Spleen (tissue), 11 donors: ENCODE data around the gene EXTL1. TPM values are rescaled to one million over a fixed set of nuclear protein-coding genes. Genes with fewer than 3 reads are reported as not detected.

Source experiments
- DNase-seq: peaks from one replicate; pipeline ENCODE4 v3.0.0-alpha.2; 2020
- H3K27ac ChIP-seq, 8 donors: fragments of 200-600 bp; sonication (generic) in 7 of 8; 1 replicate in 4 of 8; 2 replicates in 4 of 8; pipeline versions ENCODE4 v1.5.0 to v1.8.0; 2016 to 2021; ENCODE audit warnings: inconsistent platforms in 4 of 8, mild to moderate bottlenecking in 4 of 8, moderate library complexity in 1 of 8
- H3K27me3 ChIP-seq, 7 donors: fragments of 200-600 bp; sonication (generic) in 6 of 7; replicated peaks in 1 of 7; 1 replicate in 4 of 7; 2 replicates in 3 of 7; pipeline versions ENCODE4 v1.5.0 to v1.8.0; 2016 to 2021; ENCODE audit warnings: inconsistent platforms in 3 of 7, mild to moderate bottlenecking in 1 of 7
- H3K36me3 ChIP-seq, 6 donors: fragments of 200-600 bp; sonication (generic) in 5 of 6; 1 replicate in 4 of 6; 2 replicates in 2 of 6; pipeline versions ENCODE4 v1.5.0 to v1.8.0; 2016 to 2021; ENCODE audit warnings: inconsistent platforms in 2 of 6
- H3K4me1 ChIP-seq, 6 donors: fragments of 200-600 bp; sonication (generic) in 5 of 6; 1 replicate in 3 of 6; 2 replicates in 3 of 6; pipeline versions ENCODE4 v1.5.0 to v1.8.0; 2016 to 2021; ENCODE audit warnings: inconsistent platforms in 3 of 6
- H3K4me3 ChIP-seq, 8 donors: fragments of 200-600 bp; sonication (generic) in 7 of 8; 1 replicate in 4 of 8; 2 replicates in 4 of 8; pipeline versions ENCODE4 v1.5.0 to v1.8.0; 2016 to 2021; ENCODE audit warnings: inconsistent platforms in 4 of 8, mild to moderate bottlenecking in 4 of 8, moderate library complexity in 2 of 8
- H3K9me3 ChIP-seq, 8 donors: fragments of 200-600 bp; sonication (generic) in 7 of 8; 1 replicate in 4 of 8; 2 replicates in 4 of 8; pipeline versions ENCODE4 v1.5.0 to v1.8.0; 2016 to 2021; ENCODE audit warnings: inconsistent platforms in 4 of 8
- POLR2A ChIP-seq, 3 donors: fragments of 450-650 bp; IDR thresholded peaks; one replicate each; pipeline ENCODE4 v1.5.1; 2017; ENCODE audit warnings: antibody characterized with exemption in 3 of 3, mild to moderate bottlenecking in 1 of 3
- POLR2AphosphoS5 ChIP-seq, 3 donors: sonication (generic); formaldehyde crosslinking; IDR thresholded peaks; one replicate each; pipeline ENCODE4 v1.5.1; 2017; ENCODE audit warnings: antibody characterized with exemption in 3 of 3
- WGBS, 5 donors: extraction: QIAGEN DNeasy Blood & Tissue Kit in 3 of 5; methylation state at CpG; one replicate each; pipeline versions ENCODE4 v1.1.5 to v1.1.7; 2013 to 2018; 5-methylcytosine and 5-hydroxymethylcytosine counted together
- intact Hi-C: fragments of 100-400 bp; cut with DNase I; formaldehyde crosslinking; loops from one replicate; pipeline ENCODE4 v1.15.0; 2023; ENCODE audit warnings: low total_unique reads
- polyA plus RNA-seq, 3 donors: library from polyadenylated mRNA; stranded (reverse); fragments of 200-250 nt; gene quantifications; one replicate each; pipeline ENCODE4 v1.2.1, GENCODE V29; 2013
- total RNA-seq, 7 donors: library from RNA; depleted of rRNA in 3 of 7; stranded (reverse); fragments of >200 nt in 3 of 7; fragmentation: NEBNext Ultra II Directional in 4 of 7; extraction: Animal tissue kit (Norgen Biotek cat#: 25700) in 4 of 7; gene quantifications; one replicate each; pipeline versions ENCODE4 v1.1.0 to v1.2.1, GENCODE V29; 2016 to 2021
- TF ChIP-seq, protein P1 (sequence below), 11 experiments: fragments of 200-600 bp in 7 of 11; fragments of 450-650 bp in 4 of 11; sonication (generic) in 4 of 11; IDR thresholded peaks in 8 of 11; conservative IDR thresholded peaks in 3 of 11; 1 replicate in 7 of 11; 2 replicates in 4 of 11; pipeline versions ENCODE4 v1.4.0 to v1.8.0; 2016 to 2021; ENCODE audit warnings: antibody characterized with exemption in 11 of 11, inconsistent platforms in 4 of 11, mild to moderate bottlenecking in 1 of 11
- donor health status: healthy with polysubstance abuse.
- donor health status: DM: no; HTN: no; CAD: no; lungs with moderate emphysema.
- donor health status: DM: no; HTN: no; CAD: no.
- donor health status: Bipolar disorder and iron deficiency.
- donor health status: healthy.
- donor health status: DM: no; HTN: no; CAD: no.
- donor health status: DM: yes; HTN: yes; CAD: no.

The EXTL1 gene
- total and polyA plus RNA-seq, 10 donors: 0.30 to 8.6 (median 3.6) TPM

DNA sequence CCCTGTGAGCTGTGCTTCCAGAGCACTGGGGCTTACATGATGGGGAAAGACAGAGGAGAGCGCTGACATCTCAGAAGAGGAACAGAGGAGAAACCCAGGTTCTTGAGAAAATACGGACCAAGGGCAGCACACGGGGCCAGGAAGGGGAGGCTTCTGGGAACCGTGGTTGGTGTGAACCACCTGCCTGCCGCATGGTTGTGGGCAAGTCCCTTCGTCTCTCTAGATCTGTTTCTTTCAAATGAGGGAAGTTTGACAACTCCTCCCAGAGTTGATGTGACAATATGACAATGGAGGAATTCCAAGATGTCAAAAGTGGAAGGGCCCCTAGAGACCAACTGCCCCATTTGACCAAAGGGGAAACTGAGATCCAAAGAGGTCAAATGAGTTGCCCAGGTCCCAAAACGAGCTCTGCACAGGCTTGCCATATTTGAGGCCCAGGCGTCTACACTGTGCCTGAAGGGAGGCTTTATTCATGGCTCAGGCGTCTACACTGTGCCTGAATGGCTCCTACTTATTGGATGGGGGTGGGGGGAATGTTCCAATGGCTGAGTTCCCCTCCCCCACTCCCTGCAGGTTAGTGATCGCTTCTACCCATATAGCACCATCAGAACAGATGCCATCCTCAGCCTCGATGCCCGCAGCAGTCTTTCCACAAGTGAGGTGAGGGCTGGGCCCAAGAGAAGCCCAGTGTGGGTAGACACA is 11.2 kb downstream of the EXTL1 start:
- intact Hi-C loops: loop anchor here (10.0 kb wide), 1 partner anchor 112 kb away; no protein-coding TSS in a partner anchor
- WGBS, 5 donors: 62 to 82% (median 80%) methylated on average over 9 to 12 of the region's 12 CpGs

DNA sequence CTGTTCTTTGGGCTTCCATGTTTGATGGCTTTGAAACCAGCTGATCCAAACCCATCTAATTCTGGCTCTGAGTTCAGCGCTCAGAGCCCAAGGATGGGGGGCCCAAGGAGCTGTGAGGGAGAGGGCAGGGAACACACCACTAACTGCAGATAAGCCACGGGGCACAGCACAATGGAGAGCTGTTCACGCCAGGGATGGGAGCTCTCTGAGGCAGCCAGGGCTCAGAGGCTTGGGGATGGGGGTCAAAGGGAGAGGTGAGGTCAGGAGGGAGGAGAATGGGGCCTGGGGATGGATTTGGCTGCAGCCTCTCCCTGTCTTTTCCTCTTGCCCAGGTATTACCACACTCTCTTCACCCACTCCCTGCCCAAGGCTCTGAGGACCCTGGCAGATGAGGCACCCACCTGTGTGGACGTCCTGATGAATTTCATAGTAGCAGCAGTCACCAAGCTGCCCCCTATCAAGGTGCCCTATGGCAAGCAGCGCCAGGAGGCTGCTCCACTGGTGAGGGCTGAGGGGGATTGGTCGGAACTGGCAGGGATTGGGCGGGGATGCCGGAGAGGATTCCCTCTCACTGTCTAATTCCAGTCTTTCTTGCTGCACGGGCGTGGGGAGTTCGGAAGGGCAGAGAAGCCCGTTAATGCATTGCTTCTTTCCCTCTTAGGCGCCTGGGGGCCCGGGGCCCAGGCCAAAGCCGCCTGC is 13.1 kb downstream of the EXTL1 start:
- intact Hi-C loops: loop anchor here (10.0 kb wide), 1 partner anchor 110 kb away; no protein-coding TSS in a partner anchor
- H3K4me1 ChIP-seq: peaks cover 6 to 22% (median 15%) of the 10 kb centered on the region in 6 donors
- no peaks in the 10 kb centered on the region for H3K9me3 ChIP-seq
- peak overlapping the region; percentile 69 to 97 (median 84) for H3K4me3 ChIP-seq
- peak overlapping the region in 6 of 8 donors; percentile 80 to 92 (median 87) for H3K27ac ChIP-seq
- DNase-seq: no peak
- TF ChIP-seq, protein P1, sequence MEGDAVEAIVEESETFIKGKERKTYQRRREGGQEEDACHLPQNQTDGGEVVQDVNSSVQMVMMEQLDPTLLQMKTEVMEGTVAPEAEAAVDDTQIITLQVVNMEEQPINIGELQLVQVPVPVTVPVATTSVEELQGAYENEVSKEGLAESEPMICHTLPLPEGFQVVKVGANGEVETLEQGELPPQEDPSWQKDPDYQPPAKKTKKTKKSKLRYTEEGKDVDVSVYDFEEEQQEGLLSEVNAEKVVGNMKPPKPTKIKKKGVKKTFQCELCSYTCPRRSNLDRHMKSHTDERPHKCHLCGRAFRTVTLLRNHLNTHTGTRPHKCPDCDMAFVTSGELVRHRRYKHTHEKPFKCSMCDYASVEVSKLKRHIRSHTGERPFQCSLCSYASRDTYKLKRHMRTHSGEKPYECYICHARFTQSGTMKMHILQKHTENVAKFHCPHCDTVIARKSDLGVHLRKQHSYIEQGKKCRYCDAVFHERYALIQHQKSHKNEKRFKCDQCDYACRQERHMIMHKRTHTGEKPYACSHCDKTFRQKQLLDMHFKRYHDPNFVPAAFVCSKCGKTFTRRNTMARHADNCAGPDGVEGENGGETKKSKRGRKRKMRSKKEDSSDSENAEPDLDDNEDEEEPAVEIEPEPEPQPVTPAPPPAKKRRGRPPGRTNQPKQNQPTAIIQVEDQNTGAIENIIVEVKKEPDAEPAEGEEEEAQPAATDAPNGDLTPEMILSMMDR (IDR thresholded peaks at IDR 0.05 in 8 of 11, conservative IDR thresholded peaks at IDR 0.05 in 3 of 11): no peak
- TF ChIP-seq POLR2AphosphoS5 (IDR thresholded peaks at IDR 0.05): no peak
- no peak for TF ChIP-seq POLR2A (IDR thresholded peaks at IDR 0.05)
- no peaks in the 10 kb centered on the region for H3K36me3 ChIP-seq
- 21 to 25% (median 22%) methylated on average over 12 to 15 of the region's 15 CpGs for WGBS, 5 donors
- peaks cover 0 to 28% (median 0%) of the 10 kb centered on the region in 7 donors for H3K27me3 ChIP-seq

More for the DNA sequence above, 11.2 kb downstream of the EXTL1 start:
- H3K27ac ChIP-seq: no peak overlapping the region
- peaks cover 6 to 28% (median 15%) of the 10 kb centered on the region in 6 donors for H3K4me1 ChIP-seq
- no peaks in the 10 kb centered on the region for H3K36me3 ChIP-seq
- peaks cover 0 to 28% (median 0%) of the 10 kb centered on the region in 7 donors for H3K27me3 ChIP-seq
- H3K4me3 ChIP-seq: no peak overlapping the region
- TF ChIP-seq POLR2AphosphoS5 (IDR thresholded peaks at IDR 0.05) (no peak), POLR2A (IDR thresholded peaks at IDR 0.05) (no peak)
- TF ChIP-seq, protein P1 (IDR thresholded peaks at IDR 0.05 in 8 of 11, conservative IDR thresholded peaks at IDR 0.05 in 3 of 11): no peak
- H3K9me3 ChIP-seq: no peaks in the 10 kb centered on the region
- DNase-seq: no peak

DNA sequence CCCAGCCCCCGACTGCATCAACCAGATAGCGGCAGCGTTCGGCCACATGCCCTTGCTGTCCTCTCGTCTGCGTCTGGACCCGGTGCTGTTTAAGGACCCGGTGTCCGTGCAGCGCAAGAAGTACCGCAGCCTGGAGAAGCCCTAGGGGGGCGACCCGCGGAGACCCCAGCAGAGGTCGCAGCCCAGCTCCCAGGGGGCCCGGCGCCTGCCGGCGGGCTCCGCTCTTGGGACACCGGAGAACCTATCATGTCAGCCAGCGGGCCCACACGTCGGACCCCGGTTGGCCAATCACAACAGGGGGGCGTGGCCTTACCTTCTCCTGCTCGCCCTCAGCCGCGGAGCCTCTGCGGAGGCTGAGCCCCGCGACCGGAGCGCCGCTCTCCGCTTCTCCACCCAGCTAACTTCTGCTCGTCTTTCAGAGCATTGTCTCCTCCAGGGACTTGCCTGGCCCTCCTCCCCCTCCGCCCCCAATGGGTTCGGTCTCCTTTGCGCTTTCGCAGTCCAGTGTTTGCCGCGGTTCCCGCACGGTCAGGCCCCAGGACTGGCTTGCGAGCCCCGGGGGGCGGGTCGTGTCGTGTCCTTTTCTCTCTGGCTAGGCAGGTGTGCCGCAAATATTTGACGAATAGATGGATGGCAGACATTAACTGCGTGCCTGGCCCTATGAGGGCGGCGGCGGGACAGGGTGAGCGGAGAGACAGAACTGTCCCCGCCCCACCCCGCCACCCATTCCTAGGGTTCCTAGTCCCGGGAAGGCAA is 13.8 kb downstream of the EXTL1 start:
- Histone ChIP-seq H3K27ac (peak overlapping the region; percentile 80 to 92 (median 86)), H3K4me1 (peaks cover 6 to 22% (median 15%) of the 10 kb centered on the region in 6 donors), H3K4me3 (peak overlapping the region; percentile 69 to 97 (median 84)), H3K27me3 (peaks cover 0 to 28% (median 0%) of the 10 kb centered on the region in 7 donors), H3K9me3 (no peaks in the 10 kb centered on the region), H3K36me3 (no peaks in the 10 kb centered on the region)
- TF ChIP-seq POLR2A (IDR thresholded peaks at IDR 0.05) (peak in 2 of 3 donors; percentile 58 to 74), POLR2AphosphoS5 (IDR thresholded peaks at IDR 0.05) (peak; percentile 86 to 94 (median 89))
- TF ChIP-seq, protein P1 (IDR thresholded peaks at IDR 0.05 in 8 of 11, conservative IDR thresholded peaks at IDR 0.05 in 3 of 11): no peak
- DNase-seq: peak; percentile 99
- WGBS, 5 donors: 0 to 1% (median 0%) methylated on average over 8 to 60 of the region's 60 CpGs
- intact Hi-C loops: loop anchor here (10.0 kb wide), 1 partner anchor 109 kb away; no protein-coding TSS in a partner anchor
